HL-60 (cell line): ENCODE results near the gene DBP.

Experiments
- CTCF ChIP-seq: IDR thresholded peaks from one replicate; pipeline ENCODE4 v1.5.1; 2011; ENCODE audit warnings: low read length, control low read depth, inconsistent platforms; ENCODE audit not compliant: insufficient read depth
- REST ChIP-seq: IDR thresholded peaks from 2 replicates; pipeline ENCODE4 v1.6.1; 2012; ENCODE audit warnings: low read depth; ENCODE audit not compliant: insufficient replicate concordance

- TF ChIP-seq CTCF (no peak), REST (no peak)
Measured at GRCh38 chr19:48644355-48644754, 7.2 kb upstream of the DBP start.
